Measurements from ENCODE around the gene PLA2G4B. TPM values are rescaled to one million over a fixed set of nuclear protein-coding genes. Genes with fewer than 3 reads are reported as not detected.

The PLA2G4B gene
- total and polyA plus RNA-seq, 3 donors from 2014 or later, result 7.4 to 16.6 (median 16.4) TPM

DNA sequence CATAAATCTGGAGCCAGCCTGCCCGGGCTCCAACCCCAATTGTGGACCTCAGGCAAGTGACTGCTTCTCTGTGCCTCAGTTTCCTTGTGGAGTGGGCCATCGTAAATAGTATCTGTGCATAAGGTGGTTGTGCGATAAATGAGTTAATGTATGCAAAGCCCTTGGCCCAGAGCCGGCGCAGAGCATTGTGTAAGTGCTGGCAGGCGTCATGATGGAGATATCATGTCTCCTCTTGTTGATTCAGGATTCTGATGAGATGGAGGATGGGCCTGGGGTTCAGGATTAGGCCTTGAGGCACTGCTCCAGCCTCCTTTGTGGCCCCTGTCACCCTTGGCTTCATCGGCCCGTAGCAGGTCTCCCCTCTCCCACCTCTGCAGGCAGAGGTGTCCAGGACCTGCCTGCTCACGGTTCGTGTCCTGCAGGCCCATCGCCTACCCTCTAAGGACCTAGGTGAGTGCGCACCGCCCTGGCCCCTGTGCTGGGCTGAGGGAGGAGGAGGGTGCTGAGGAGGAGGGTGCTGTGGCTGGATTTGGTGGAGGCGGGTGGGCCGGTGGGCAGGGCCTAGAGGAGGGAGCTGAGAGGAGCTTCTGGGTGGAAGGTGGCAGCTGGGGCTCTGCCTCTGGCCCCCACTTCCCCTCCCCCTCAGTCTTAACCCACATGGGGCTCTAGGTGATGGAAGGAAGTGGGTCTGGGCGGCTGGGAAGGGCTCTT, 1.3 kb downstream of the PLA2G4B start:
- intact Hi-C loops (cut with DNase I; ENCODE audit: low total_unique reads), result no loop called here
- Histone ChIP-seq H3K9me3 (no peaks in the 10 kb centered on the region), H3K27me3 (no peaks in the 10 kb centered on the region), H3K36me3 (ENCODE audit: low read depth, missing control alignments) (no peaks in the 10 kb centered on the region), H3K4me1 (no peaks in the 10 kb centered on the region), H3K4me3 (no peak overlapping the region), H3K27ac (no peak overlapping the region)
- DNase-seq, result no peak
- WGBS, 2 donors, result 95 to 96% methylated on average over 14 to 16 of the region's 16 CpGs
- TF ChIP-seq, protein P1, sequence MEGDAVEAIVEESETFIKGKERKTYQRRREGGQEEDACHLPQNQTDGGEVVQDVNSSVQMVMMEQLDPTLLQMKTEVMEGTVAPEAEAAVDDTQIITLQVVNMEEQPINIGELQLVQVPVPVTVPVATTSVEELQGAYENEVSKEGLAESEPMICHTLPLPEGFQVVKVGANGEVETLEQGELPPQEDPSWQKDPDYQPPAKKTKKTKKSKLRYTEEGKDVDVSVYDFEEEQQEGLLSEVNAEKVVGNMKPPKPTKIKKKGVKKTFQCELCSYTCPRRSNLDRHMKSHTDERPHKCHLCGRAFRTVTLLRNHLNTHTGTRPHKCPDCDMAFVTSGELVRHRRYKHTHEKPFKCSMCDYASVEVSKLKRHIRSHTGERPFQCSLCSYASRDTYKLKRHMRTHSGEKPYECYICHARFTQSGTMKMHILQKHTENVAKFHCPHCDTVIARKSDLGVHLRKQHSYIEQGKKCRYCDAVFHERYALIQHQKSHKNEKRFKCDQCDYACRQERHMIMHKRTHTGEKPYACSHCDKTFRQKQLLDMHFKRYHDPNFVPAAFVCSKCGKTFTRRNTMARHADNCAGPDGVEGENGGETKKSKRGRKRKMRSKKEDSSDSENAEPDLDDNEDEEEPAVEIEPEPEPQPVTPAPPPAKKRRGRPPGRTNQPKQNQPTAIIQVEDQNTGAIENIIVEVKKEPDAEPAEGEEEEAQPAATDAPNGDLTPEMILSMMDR (IDR thresholded peaks at IDR 0.05), result no peak
- no peak for TF ChIP-seq POLR2A (IDR thresholded peaks at IDR 0.05)

DNA sequence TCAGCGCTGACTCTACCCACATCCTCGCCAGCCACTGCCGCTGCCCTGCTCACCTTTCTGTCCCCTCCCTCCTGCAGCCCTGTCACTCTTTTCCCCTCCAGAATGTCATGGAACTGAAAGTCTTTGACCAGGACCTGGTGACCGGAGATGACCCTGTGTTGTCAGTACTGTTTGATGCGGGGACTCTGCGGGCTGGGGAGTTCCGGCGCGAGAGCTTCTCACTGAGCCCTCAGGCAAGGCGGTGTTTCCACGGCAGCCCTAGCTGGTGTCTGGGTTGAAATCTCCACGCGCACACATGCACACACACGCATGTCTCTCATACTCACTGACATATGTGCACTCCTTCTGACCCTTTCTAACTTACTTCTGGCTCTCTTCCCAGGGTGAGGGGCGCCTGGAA, 2.0 kb downstream of the PLA2G4B start:
- TF ChIP-seq, protein P1 (IDR thresholded peaks at IDR 0.05), result no peak
- TF ChIP-seq POLR2A (IDR thresholded peaks at IDR 0.05), result no peak
- H3K36me3 ChIP-seq (ENCODE audit: low read depth, missing control alignments), result no peaks in the 10 kb centered on the region
- intact Hi-C loops (cut with DNase I; ENCODE audit: low total_unique reads), result no loop called here
- H3K9me3 ChIP-seq, result no peaks in the 10 kb centered on the region
- no peaks in the 10 kb centered on the region for H3K27me3 ChIP-seq
- no peaks in the 10 kb centered on the region for H3K4me1 ChIP-seq
- DNase-seq, result no peak
- H3K27ac ChIP-seq, result no peak overlapping the region
- whole genome bisulfite sequencing, 2 donors, result 91% methylated on average over 11 to 15 of the region's 15 CpGs
- no peak overlapping the region for H3K4me3 ChIP-seq

DNA sequence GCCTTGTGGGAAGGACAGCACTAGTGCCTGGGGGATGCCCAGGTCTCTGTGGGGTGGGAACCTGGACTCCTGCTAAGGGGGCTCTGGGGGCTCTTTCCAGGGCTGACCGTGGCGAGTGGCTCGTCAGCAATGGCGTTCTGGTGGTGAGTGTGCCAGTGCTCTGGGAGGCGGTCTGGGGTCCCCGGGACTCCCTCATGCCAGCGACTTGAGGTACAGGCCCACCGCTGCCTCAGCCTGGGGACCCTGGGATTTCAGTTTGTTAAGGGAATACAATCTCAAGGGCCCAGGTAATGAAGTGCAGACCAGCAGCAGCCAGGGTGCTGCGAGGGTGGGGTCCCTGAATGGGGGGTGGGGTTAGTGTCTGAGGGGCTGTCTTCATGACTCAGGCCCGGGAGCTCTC, 2.5 kb downstream of the PLA2G4B start:
- no peak for DNase-seq
- no peaks in the 10 kb centered on the region for H3K27me3 ChIP-seq
- H3K9me3 ChIP-seq, result no peaks in the 10 kb centered on the region
- WGBS, 2 donors, result 85 to 94% methylated on average over 7 to 10 of the region's 10 CpGs
- H3K4me1 ChIP-seq, result no peaks in the 10 kb centered on the region
- TF ChIP-seq POLR2A (IDR thresholded peaks at IDR 0.05), result no peak
- TF ChIP-seq, protein P1 (IDR thresholded peaks at IDR 0.05), result no peak
- no peaks in the 10 kb centered on the region for H3K36me3 ChIP-seq (ENCODE audit: low read depth, missing control alignments)
- H3K27ac ChIP-seq, result no peak overlapping the region
- no peak overlapping the region for H3K4me3 ChIP-seq
- intact Hi-C loops (cut with DNase I; ENCODE audit: low total_unique reads), result no loop called here

DNA sequence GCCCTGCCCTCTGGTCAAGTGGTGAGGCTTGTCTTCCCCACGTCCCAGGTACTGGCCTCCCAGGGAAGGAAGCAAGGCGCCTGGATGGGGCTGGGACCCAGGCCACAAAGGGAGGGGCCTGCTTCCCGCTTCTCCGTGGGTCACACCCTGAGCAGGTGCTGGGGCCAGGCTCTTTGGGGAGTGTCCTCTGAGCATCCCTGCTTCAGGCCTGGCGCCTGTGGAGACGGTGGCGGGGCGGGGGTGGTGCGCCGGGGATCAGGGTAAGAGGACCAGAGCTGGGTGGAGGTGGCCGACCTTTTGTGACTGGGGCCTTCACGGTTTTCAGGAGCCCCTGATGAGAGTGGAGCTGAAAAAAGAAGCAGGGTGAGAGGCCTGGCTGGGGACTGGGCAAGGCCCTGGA, 3.6 kb downstream of the PLA2G4B start:
- no peaks in the 10 kb centered on the region for H3K27me3 ChIP-seq
- no peak overlapping the region for H3K4me3 ChIP-seq
- H3K4me1 ChIP-seq, result no peaks in the 10 kb centered on the region
- DNase-seq, result no peak
- no peaks in the 10 kb centered on the region for H3K36me3 ChIP-seq (ENCODE audit: low read depth, missing control alignments)
- no peaks in the 10 kb centered on the region for H3K9me3 ChIP-seq
- H3K27ac ChIP-seq, result no peak overlapping the region
- intact Hi-C loops (cut with DNase I; ENCODE audit: low total_unique reads), result no loop called here
- TF ChIP-seq, protein P1 (IDR thresholded peaks at IDR 0.05), result no peak
- TF ChIP-seq POLR2A (IDR thresholded peaks at IDR 0.05), result no peak
- 82% methylated on average over 8 to 12 of the region's 12 CpGs for WGBS, 2 donors

DNA sequence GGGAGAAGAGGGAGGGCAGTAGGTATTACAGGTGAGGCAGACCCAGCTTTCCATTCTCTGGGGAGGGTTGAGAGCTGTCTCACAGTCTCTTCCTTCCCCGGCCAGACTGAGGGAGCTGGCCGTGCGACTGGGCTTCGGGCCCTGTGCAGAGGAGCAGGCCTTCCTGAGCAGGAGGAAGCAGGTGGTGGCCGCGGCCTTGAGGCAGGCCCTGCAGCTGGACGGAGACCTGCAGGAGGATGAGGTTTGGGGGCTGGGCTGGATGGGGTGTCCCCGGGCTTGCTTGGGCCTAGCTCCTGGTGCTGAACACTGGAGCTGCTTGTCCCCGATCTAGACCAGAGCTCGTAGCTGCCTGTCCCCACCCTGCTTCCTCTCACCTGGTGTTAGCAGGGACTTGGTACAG, 4.9 kb downstream of the PLA2G4B start:
- no peaks in the 10 kb centered on the region for H3K27me3 ChIP-seq
- no peak for DNase-seq
- H3K36me3 ChIP-seq (ENCODE audit: low read depth, missing control alignments), result no peaks in the 10 kb centered on the region
- H3K27ac ChIP-seq, result no peak overlapping the region
- TF ChIP-seq, protein P1 (IDR thresholded peaks at IDR 0.05), result no peak
- no peak for TF ChIP-seq POLR2A (IDR thresholded peaks at IDR 0.05)
- H3K9me3 ChIP-seq, result no peaks in the 10 kb centered on the region
- no peaks in the 10 kb centered on the region for H3K4me1 ChIP-seq
- intact Hi-C loops (cut with DNase I; ENCODE audit: low total_unique reads), result no loop called here
- WGBS, 2 donors, result 78 to 81% methylated on average over 9 of the region's 10 CpGs
- H3K4me3 ChIP-seq, result no peak overlapping the region

Measured in testis (tissue), 3 donors.